A549 (cell line): ENCODE measurements around the gene TMEM92.

Experiments used
- CTCF ChIP-seq: fragments of >200 bp; sonication (Bioruptor Twin); formaldehyde crosslinking; IDR thresholded peaks from 3 replicates; pipeline ENCODE4 v1.5.1; 2016
- E2F6 ChIP-seq: IDR thresholded peaks from 2 replicates; pipeline ENCODE4 v1.6.1; 2012; ENCODE audit warnings: low read depth, borderline replicate concordance
- ESRRA ChIP-seq: fragments of 150-350 bp; IDR thresholded peaks from 2 replicates; pipeline ENCODE4 v1.6.1; 2014; ENCODE audit warnings: mild to moderate bottlenecking, low read length, borderline replicate concordance
- REST ChIP-seq: fragments of 200-600 bp; sonication (generic); IDR thresholded peaks from 2 replicates; pipeline ENCODE4 v1.6.1; 2016; ENCODE audit warnings: antibody characterized with exemption, mild to moderate bottlenecking, moderate library complexity

- no peak for TF ChIP-seq CTCF
- no peak for TF ChIP-seq ESRRA
- no peak for TF ChIP-seq E2F6
- no peak for TF ChIP-seq REST
Measured at GRCh38 chr17:50238601-50239280, 35.5 kb upstream of the TMEM92 start.
